Stimulated activated CD8-positive, alpha-beta memory T cell treated with anti-CD3 and anti-CD28 coated beads, Interleukin-4, amount 100 ng/mL, for 4 hours (primary cell): Measurements from ENCODE around the gene LRRC41.
"Not testable (repeated sequence)": the region's sequence is repeated elsewhere in the genome, so short reads cannot be mapped to it uniquely, and the experiment has no call there.

Source experiments
- DNase-seq, 2 donors: peaks; one replicate each; pipeline ENCODE4 v3.0.0-alpha.2; 2020; ENCODE audit warnings: low read depth in 2 of 2, low spot score in 1 of 2

Gene LRRC41

DNA sequence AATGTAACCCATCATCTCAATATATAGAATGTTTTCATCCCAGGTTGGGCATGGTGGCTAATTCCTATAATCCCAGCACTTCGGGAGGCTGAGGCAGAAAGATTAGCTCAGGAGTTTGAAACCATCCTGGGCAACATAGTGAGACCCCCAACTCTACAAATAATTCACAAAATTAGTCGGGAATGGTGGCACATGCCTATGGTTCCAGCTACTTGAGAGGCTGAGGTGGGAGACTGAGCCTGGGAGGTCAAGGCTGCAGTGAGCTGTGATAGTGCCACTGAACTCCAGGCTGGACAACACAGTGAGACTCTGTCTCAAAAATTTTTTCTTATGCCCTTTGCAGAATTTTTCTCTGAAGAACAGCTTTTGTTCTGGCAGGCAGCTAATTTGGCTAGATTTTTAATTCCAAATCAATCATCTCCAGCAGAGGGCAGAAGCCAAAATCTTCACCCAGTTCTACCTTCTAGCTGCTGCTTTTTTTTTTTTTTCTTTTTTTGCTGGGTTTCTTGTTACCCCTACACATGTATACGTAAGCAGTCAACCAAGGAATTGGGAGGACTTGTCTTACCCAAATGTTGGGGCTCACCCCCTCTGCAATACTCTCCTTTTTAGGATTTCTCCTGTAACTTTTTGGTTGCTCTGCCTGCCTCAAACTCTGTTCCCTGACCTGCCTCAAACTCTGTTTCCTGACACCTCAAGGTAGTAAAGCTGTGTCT lies 58.6 kb downstream of the LRRC41 start:
- DNase-seq, result no peak

DNA sequence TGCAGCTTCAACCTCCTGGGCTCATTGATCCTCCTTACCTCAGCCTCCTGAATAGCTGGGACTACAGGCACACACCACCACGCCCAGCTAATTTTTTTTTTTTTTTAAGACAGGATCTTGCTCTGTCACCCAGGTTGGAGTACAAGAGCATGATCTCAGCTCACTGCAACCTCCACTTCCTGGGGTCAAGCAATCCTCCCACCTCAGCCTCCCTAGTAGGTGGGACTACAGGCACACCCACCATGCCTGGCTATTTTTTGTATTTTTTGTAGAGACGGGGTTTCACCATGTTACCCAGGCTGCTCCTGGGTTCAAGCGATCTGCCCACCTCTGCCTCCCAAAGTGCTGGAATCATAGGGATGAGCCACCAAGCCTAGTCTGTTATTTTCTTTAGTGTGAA lies 59.6 kb downstream of the LRRC41 start:
- not testable (repeated sequence) for DNase-seq

DNA sequence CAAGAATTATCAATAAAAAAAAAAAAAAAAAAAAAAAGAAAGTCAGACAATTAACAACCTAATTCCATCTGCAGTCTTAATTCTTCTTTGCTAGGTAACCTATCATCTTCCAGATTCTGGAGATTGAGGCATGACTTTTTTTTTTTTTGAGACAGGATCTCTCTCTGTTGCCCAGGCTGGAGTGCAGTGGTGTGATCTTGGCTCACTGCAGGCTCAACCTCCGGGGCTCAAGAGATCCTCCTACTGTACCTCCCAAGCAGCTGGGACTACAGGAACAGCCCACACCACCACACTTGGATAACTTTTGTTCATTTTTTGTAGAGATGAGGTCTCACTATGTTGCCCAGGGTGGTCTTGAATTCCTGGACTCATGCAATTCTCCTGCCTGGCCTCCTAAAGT lies 60.5 kb downstream of the LRRC41 start:
- DNase-seq, result no peak

DNA sequence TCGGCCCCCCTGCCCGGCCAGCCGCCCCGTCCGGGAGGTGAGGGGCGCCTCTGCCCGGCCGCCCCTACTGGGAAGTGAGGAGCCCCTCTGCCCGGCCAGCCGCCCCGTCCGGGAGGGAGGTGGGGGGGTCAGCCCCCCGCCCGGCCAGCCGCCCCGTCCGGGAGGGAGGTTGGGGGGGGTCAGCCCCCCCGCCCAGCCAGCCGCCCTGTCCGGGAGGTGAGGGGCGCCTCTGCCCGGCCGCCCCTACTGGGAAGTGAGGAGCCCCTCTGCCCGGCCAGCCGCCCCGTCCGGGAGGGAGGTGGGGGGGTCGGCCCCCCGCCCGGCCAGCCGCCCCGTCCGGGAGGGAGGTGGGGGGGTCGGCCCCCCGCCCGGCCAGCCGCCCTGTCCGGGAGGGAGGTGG lies 61.7 kb downstream of the LRRC41 start:
- not testable (repeated sequence) for DNase-seq

DNA sequence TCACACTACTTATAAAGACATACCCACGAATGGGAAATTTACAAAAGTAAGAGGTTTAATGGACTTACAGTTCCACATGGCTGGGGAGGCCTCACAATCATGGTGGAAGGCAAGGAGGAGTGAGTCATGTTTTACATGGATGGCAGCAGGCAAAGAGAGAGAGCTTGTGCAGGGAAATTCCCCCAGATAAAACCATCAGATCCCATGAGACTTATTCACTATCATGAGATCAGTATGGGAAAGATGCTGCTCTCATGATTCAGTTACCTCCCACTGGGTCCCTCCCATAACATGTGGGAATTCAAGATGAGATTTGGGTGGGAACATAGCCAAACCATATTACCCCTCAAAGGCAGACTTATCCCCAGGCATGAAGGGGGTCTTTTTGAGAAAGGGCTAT lies 64.6 kb downstream of the LRRC41 start:
- DNase-seq, result not testable (repeated sequence)

DNA sequence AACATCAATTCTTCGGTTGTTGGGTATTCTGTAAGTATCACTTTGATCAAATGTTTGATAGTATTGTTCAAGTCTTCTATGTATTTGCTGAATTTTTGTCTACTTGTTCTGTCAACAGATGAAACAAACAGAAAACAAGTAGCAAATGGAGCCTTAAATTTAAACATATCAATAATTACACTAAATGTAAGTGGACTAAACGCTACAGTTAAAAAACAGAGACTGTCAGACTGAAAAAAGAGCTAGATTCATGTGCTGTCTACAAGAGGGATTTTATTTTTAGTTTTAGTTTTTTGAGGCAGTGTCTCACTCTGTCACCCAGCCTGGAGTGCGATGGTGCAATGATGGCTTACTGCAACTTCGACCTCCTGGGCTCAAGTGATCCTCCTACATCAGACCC lies 66.5 kb downstream of the LRRC41 start:
- no peak for DNase-seq

DNA sequence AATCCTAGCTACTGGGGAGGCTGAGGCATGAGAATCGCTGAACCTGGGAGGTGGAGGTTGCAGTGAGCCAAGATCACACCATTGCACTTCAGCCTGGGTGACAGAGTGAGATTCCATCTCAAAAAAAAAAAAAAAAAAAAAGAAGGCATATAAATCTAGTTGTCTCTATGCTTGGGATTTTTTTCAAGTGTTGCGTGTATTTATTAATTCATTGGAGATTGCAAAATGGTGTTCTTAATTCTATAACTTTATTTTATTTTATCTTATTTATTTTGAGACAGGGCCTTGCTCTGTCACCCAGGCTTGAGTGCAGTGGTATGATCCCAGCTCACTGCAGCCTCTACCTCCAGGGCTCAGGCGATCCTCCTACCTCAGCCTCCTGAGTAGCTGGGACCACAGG lies 72.2 kb downstream of the LRRC41 start:
- not testable (repeated sequence) for DNase-seq
